Ishikawa (cell line): ENCODE results near the gene LGALS1.

Experiments used
- CEBPB ChIP-seq: IDR thresholded peaks from 2 replicates; pipeline ENCODE4 v1.6.1; 2012
- CREB1 ChIP-seq: IDR thresholded peaks from 2 replicates; pipeline ENCODE4 v1.6.1; 2012; ENCODE audit warnings: low read depth
- EGR1 ChIP-seq: IDR thresholded peaks from 2 replicates; pipeline ENCODE4 v1.6.1; 2012
- EP300 ChIP-seq: IDR thresholded peaks from 2 replicates; pipeline ENCODE4 v1.6.1; 2012; ENCODE audit warnings: borderline replicate concordance
- MAX ChIP-seq: IDR thresholded peaks from 2 replicates; pipeline ENCODE4 v1.6.1; 2012
- TAF1 ChIP-seq: IDR thresholded peaks from 2 replicates; pipeline ENCODE4 v1.6.1; 2012; ENCODE audit warnings: low read depth, mild to moderate bottlenecking
- TCF12 ChIP-seq: IDR thresholded peaks from 2 replicates; pipeline ENCODE4 v1.6.1; 2012; ENCODE audit warnings: low read depth
- TEAD4 ChIP-seq: IDR thresholded peaks from 2 replicates; pipeline ENCODE4 v1.6.1; 2012
- USF1 ChIP-seq: IDR thresholded peaks from 2 replicates; pipeline ENCODE4 v1.6.1; 2012
- YY1 ChIP-seq: IDR thresholded peaks from 2 replicates; pipeline ENCODE4 v1.6.1; 2012; ENCODE audit warnings: low read depth

GRCh38 chr22:37639070-37639760 lies 36.2 kb upstream of the LGALS1 start, which contains the start of gene SH3BP1:
- 0 out of 2 replicates have a peak, but pooled peaks have one; percentile 27 for TF ChIP-seq EP300
- 0 out of 2 replicates have a peak, but pooled peaks have one; percentile 35 for TF ChIP-seq TAF1
- no peak; the same call in 1 of the 2 replicates for TF ChIP-seq MAX
- TF ChIP-seq USF1, result no peak
- no peak for TF ChIP-seq TEAD4
- 0 out of 2 replicates have a peak, but pooled peaks have one; percentile 32 for TF ChIP-seq EGR1
- TF ChIP-seq TCF12, result no peak; the same call in 1 of the 2 replicates
- no peak for TF ChIP-seq CREB1
- TF ChIP-seq CEBPB, result no peak
- no peak for TF ChIP-seq YY1
